ENCODE results near the gene MEMO1.

MEMO1 gene

DNA sequence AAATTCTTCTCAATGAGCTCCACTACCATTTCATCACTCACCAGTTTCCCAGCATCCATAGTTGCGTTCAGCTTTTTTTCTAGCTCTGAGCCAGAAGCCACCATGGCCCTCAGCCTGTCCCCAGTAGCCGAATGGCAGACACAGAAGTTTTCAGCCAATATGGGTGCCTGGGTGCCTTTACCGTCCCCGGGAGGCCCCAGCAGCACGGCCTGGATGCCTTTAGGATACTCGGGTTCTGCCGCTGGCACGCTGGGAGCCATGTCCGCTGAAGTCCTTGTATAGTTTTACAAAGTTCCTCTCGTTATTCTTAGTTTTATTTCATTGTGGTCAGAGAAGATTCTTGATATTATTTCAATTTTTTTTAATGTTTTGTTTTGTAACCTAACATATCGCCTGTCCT lies 187.2 kb downstream of the MEMO1 start:
- TF ChIP-seq EP300 (IDR thresholded peaks at IDR 0.05; ENCODE audit: borderline replicate concordance) (no peak), YY1 (IDR thresholded peaks at IDR 0.05; ENCODE audit: low read depth) (no peak), CEBPB (IDR thresholded peaks at IDR 0.05) (no peak), ZBTB7A (IDR thresholded peaks at IDR 0.05; ENCODE audit: low read depth) (no peak), TCF12 (IDR thresholded peaks at IDR 0.05; ENCODE audit: low read depth) (no peak), NFIC (IDR thresholded peaks at IDR 0.05) (no peak), FOXM1 (IDR thresholded peaks at IDR 0.05; ENCODE audit: borderline replicate concordance, low read depth) (no peak), EGR1 (IDR thresholded peaks at IDR 0.05) (no peak), RAD21 (IDR thresholded peaks at IDR 0.05; ENCODE audit: low read depth) (no peak), TAF1 (IDR thresholded peaks at IDR 0.05; ENCODE audit: low read depth) (no peak), CREB1 (IDR thresholded peaks at IDR 0.05; ENCODE audit: low read depth) (no peak), TEAD4 (IDR thresholded peaks at IDR 0.05) (no peak)
- TF ChIP-seq, protein P1, sequence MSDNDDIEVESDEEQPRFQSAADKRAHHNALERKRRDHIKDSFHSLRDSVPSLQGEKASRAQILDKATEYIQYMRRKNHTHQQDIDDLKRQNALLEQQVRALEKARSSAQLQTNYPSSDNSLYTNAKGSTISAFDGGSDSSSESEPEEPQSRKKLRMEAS (IDR thresholded peaks at IDR 0.05) = no peak
- TF ChIP-seq, protein P2, sequence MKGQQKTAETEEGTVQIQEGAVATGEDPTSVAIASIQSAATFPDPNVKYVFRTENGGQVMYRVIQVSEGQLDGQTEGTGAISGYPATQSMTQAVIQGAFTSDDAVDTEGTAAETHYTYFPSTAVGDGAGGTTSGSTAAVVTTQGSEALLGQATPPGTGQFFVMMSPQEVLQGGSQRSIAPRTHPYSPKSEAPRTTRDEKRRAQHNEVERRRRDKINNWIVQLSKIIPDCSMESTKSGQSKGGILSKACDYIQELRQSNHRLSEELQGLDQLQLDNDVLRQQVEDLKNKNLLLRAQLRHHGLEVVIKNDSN (IDR thresholded peaks at IDR 0.05) = no peak
- TF ChIP-seq, protein P3, sequence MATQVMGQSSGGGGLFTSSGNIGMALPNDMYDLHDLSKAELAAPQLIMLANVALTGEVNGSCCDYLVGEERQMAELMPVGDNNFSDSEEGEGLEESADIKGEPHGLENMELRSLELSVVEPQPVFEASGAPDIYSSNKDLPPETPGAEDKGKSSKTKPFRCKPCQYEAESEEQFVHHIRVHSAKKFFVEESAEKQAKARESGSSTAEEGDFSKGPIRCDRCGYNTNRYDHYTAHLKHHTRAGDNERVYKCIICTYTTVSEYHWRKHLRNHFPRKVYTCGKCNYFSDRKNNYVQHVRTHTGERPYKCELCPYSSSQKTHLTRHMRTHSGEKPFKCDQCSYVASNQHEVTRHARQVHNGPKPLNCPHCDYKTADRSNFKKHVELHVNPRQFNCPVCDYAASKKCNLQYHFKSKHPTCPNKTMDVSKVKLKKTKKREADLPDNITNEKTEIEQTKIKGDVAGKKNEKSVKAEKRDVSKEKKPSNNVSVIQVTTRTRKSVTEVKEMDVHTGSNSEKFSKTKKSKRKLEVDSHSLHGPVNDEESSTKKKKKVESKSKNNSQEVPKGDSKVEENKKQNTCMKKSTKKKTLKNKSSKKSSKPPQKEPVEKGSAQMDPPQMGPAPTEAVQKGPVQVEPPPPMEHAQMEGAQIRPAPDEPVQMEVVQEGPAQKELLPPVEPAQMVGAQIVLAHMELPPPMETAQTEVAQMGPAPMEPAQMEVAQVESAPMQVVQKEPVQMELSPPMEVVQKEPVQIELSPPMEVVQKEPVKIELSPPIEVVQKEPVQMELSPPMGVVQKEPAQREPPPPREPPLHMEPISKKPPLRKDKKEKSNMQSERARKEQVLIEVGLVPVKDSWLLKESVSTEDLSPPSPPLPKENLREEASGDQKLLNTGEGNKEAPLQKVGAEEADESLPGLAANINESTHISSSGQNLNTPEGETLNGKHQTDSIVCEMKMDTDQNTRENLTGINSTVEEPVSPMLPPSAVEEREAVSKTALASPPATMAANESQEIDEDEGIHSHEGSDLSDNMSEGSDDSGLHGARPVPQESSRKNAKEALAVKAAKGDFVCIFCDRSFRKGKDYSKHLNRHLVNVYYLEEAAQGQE (IDR thresholded peaks at IDR 0.05; ENCODE audit: low read depth) = no peak

DNA sequence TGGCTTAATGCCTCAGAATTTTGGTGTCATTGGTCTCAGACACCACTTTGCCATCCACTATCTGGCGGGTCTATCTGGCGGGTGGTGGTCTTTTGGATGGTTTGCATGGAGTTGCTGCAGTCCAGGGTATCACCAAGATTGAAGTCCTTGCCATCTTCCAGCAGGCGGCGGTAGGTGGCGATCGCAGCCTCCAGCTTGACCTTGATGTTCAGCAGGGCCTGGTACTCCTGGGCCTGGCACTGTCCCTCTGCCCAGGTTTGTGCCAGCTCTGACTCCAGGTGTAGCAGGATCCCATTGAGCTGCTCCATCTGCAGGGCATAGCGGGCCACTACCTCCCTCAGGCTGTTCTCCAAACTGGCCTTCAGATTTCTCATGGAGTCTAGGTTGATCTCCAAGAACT lies 188.2 kb downstream of the MEMO1 start:
- no peak for TF ChIP-seq RAD21 (IDR thresholded peaks at IDR 0.05; ENCODE audit: low read depth)
- TF ChIP-seq TAF1 (IDR thresholded peaks at IDR 0.05; ENCODE audit: low read depth) = no peak
- TF ChIP-seq TCF12 (IDR thresholded peaks at IDR 0.05; ENCODE audit: low read depth) = no peak
- TF ChIP-seq EGR1 (IDR thresholded peaks at IDR 0.05) = no peak
- no peak for TF ChIP-seq EP300 (IDR thresholded peaks at IDR 0.05; ENCODE audit: borderline replicate concordance)
- TF ChIP-seq, protein P2 (IDR thresholded peaks at IDR 0.05) = no peak
- TF ChIP-seq CEBPB (IDR thresholded peaks at IDR 0.05) = no peak
- TF ChIP-seq, protein P3 (IDR thresholded peaks at IDR 0.05; ENCODE audit: low read depth) = no peak
- TF ChIP-seq YY1 (IDR thresholded peaks at IDR 0.05; ENCODE audit: low read depth) = no peak
- no peak for TF ChIP-seq ZBTB7A (IDR thresholded peaks at IDR 0.05; ENCODE audit: low read depth)
- no peak for TF ChIP-seq TEAD4 (IDR thresholded peaks at IDR 0.05)
- TF ChIP-seq NFIC (IDR thresholded peaks at IDR 0.05) = no peak
- TF ChIP-seq CREB1 (IDR thresholded peaks at IDR 0.05; ENCODE audit: low read depth) = no peak
- TF ChIP-seq, protein P1 (IDR thresholded peaks at IDR 0.05) = no peak
- TF ChIP-seq FOXM1 (IDR thresholded peaks at IDR 0.05; ENCODE audit: borderline replicate concordance, low read depth) = no peak
